ENCODE measurements around the gene DDX54. TPM values are rescaled to one million over a fixed set of nuclear protein-coding genes. Genes with fewer than 3 reads are reported as not detected.

Gene DDX54
- total RNA-seq, 1 experiment from 2014 or later: 101 TPM

GRCh38 chr12:113130457-113131135 is 54.7 kb downstream of the DDX54 start:
- POLR2A ChIA-PET: interaction anchor here (0.6 kb wide), 1 partner anchor 1315 kb away, joined by 3 read pairs; no protein-coding TSS in a partner anchor
- no peak for TF ChIP-seq SIN3A (IDR thresholded peaks at IDR 0.05; ENCODE audit: borderline replicate concordance, insufficient read depth, low read depth, low read length)
- TF ChIP-seq, protein P1, sequence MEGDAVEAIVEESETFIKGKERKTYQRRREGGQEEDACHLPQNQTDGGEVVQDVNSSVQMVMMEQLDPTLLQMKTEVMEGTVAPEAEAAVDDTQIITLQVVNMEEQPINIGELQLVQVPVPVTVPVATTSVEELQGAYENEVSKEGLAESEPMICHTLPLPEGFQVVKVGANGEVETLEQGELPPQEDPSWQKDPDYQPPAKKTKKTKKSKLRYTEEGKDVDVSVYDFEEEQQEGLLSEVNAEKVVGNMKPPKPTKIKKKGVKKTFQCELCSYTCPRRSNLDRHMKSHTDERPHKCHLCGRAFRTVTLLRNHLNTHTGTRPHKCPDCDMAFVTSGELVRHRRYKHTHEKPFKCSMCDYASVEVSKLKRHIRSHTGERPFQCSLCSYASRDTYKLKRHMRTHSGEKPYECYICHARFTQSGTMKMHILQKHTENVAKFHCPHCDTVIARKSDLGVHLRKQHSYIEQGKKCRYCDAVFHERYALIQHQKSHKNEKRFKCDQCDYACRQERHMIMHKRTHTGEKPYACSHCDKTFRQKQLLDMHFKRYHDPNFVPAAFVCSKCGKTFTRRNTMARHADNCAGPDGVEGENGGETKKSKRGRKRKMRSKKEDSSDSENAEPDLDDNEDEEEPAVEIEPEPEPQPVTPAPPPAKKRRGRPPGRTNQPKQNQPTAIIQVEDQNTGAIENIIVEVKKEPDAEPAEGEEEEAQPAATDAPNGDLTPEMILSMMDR (IDR thresholded peaks at IDR 0.05): peak; percentile 79
- ATAC-seq (peak; percentile 79), DNase-seq (ENCODE audit: low read depth, low spot score) (no peak)
- Histone ChIP-seq H3K27me3 (ENCODE audit: control insufficient read depth, insufficient read depth, low read length) (peaks cover 2% of the 10 kb centered on the region; the same call in 1 of the 2 replicates), H3K4me1 (ENCODE audit: control insufficient read depth, insufficient read depth, low read length) (no peaks in the 10 kb centered on the region; the same call in 1 of the 2 replicates), H3K9me3 (ENCODE audit: control insufficient read depth, insufficient read depth, low read depth, low read length) (no peaks in the 10 kb centered on the region), H3K27ac (ENCODE audit: low read length) (no peak overlapping the region), H3K36me3 (ENCODE audit: control insufficient read depth, insufficient read depth, low read length) (no peaks in the 10 kb centered on the region), H3K4me3 (ENCODE audit: low read depth in 2 of 2, low read length in 2 of 2) (no peak overlapping the region)
- CTCF ChIA-PET: interaction anchor here (0.9 kb wide), 2 partner anchors 11 to 22 kb away, joined by 3 to 4 read pairs; no protein-coding TSS in a partner anchor
- intact Hi-C loops (cut with micrococcal nuclease; ENCODE audit: unreplicated experiment) (no loop called here), in situ Hi-C loops (cut with HindIII; ENCODE audit: low pct_unique_long_range_greater_than_20kb, low sequenced_read_pairs) (no loop called here)
- BruUV-seq (replicated peaks): no TSS peak

GRCh38 chr12:113129664-113130456 is 55.4 kb downstream of the DDX54 start:
- ATAC-seq: peak; percentile 24; the same call in 1 of the 2 replicates
- Histone ChIP-seq H3K4me3 (ENCODE audit: low read depth in 2 of 2, low read length in 2 of 2) (no peak overlapping the region), H3K9me3 (ENCODE audit: control insufficient read depth, insufficient read depth, low read depth, low read length) (no peaks in the 10 kb centered on the region), H3K4me1 (ENCODE audit: control insufficient read depth, insufficient read depth, low read length) (no peaks in the 10 kb centered on the region; the same call in 1 of the 2 replicates), H3K36me3 (ENCODE audit: control insufficient read depth, insufficient read depth, low read length) (no peaks in the 10 kb centered on the region), H3K27ac (ENCODE audit: low read length) (no peak overlapping the region), H3K27me3 (ENCODE audit: control insufficient read depth, insufficient read depth, low read length) (peaks cover 2% of the 10 kb centered on the region; the same call in 1 of the 2 replicates)
- no TSS peak for BruUV-seq (replicated peaks)
- no peak for DNase-seq (ENCODE audit: low read depth, low spot score)
- ChIA-PET CTCF (no interaction called here), POLR2A (no interaction called here)
- no peak for TF ChIP-seq SIN3A (IDR thresholded peaks at IDR 0.05; ENCODE audit: borderline replicate concordance, insufficient read depth, low read depth, low read length)
- TF ChIP-seq TCF7L2 (IDR thresholded peaks at IDR 0.05; ENCODE audit: low read depth, low read length): no peak
- no peak for TF ChIP-seq REST (IDR thresholded peaks at IDR 0.05; ENCODE audit: insufficient read depth in 1 of 2, low read depth in 2 of 2, low read length in 1 of 2)
- TF ChIP-seq, protein P1 (IDR thresholded peaks at IDR 0.05): no peak
- no peak for TF ChIP-seq POLR2AphosphoS5 (IDR thresholded peaks at IDR 0.05; ENCODE audit: low read depth, low read length)
- in situ Hi-C loops (cut with HindIII; ENCODE audit: low pct_unique_long_range_greater_than_20kb, low sequenced_read_pairs) (no loop called here), intact Hi-C loops (cut with micrococcal nuclease; ENCODE audit: unreplicated experiment) (no loop called here)
